Hepatocyte (in vitro differentiated cells): ENCODE measurements around the gene C1orf141. TPM values are rescaled to one million over a fixed set of nuclear protein-coding genes. Genes with fewer than 3 reads are reported as not detected.

Experiments
- DNase-seq: peaks from one replicate; pipeline ENCODE4 v3.0.0-alpha.2; 2016; ENCODE audit warnings: low spot score
- H2AFZ ChIP-seq: fragments of 200-600 bp; sonication (generic); 2 replicates; pipeline ENCODE4 v1.6.0; 2016; ENCODE audit warnings: antibody characterized with exemption, mild to moderate bottlenecking
- H3K27ac ChIP-seq: fragments of 200-600 bp; sonication (generic); 2 replicates; pipeline ENCODE4 v1.5.1; 2016; ENCODE audit warnings: mild to moderate bottlenecking
- H3K27me3 ChIP-seq: fragments of 200-600 bp; sonication (generic); 2 replicates; pipeline ENCODE4 v1.6.1; 2016
- H3K36me3 ChIP-seq: fragments of 200-600 bp; sonication (generic); replicated peaks from 2 replicates; pipeline ENCODE4 v1.5.1; 2016; ENCODE audit warnings: low read depth; ENCODE audit not compliant: insufficient read depth
- H3K4me1 ChIP-seq: fragments of 200-600 bp; sonication (generic); 2 replicates; pipeline ENCODE4 v1.5.1; 2016; ENCODE audit warnings: mild to moderate bottlenecking, moderate library complexity; ENCODE audit not compliant: insufficient read depth
- H3K4me2 ChIP-seq: fragments of 200-600 bp; sonication (generic); 2 replicates; pipeline ENCODE4 v1.6.0; 2016
- H3K4me3 ChIP-seq: fragments of 200-600 bp; sonication (generic); 2 replicates; pipeline ENCODE4 v1.5.1; 2016; ENCODE audit warnings: mild to moderate bottlenecking
- H3K79me2 ChIP-seq: fragments of 200-600 bp; sonication (generic); 2 replicates; pipeline ENCODE4 v1.6.0; 2017; ENCODE audit warnings: mild to moderate bottlenecking
- H3K9me2 ChIP-seq: fragments of 200-600 bp; sonication (generic); replicated peaks from 2 replicates; pipeline ENCODE4 v1.6.0; 2017; ENCODE audit warnings: mild to moderate bottlenecking; ENCODE audit not compliant: insufficient read depth
- H3K9me3 ChIP-seq: fragments of 200-600 bp; sonication (generic); 2 replicates; pipeline ENCODE4 v1.5.1; 2016; ENCODE audit warnings: low read depth, mild to moderate bottlenecking
- H4K20me1 ChIP-seq: fragments of 200-600 bp; sonication (generic); 2 replicates; pipeline ENCODE4 v1.6.0; 2016; ENCODE audit warnings: mild to moderate bottlenecking; ENCODE audit not compliant: insufficient read depth, poor library complexity, severe bottlenecking
- EZH2 ChIP-seq: fragments of 200-600 bp; sonication (generic); IDR thresholded peaks from 2 replicates; pipeline ENCODE4 v1.6.1; 2016; ENCODE audit warnings: antibody characterized with exemption, mild to moderate bottlenecking, borderline replicate concordance
- EZH2phosphoT487 ChIP-seq: fragments of 200-600 bp; sonication (generic); IDR thresholded peaks from one replicate; pipeline ENCODE4 v1.6.1; 2018; ENCODE audit warnings: antibody characterized with exemption, mild to moderate bottlenecking, low read depth, moderate library complexity; ENCODE audit not compliant: unreplicated experiment, severe bottlenecking
- WGBS: methylation state at CpG from one replicate; pipeline ENCODE4 v1.1.6; 2016; ENCODE audit warnings: low lambda C conversion rate; ENCODE audit errors: missing lambda C conversion rate; 5-methylcytosine and 5-hydroxymethylcytosine counted together
- polyA plus RNA-seq: library from polyadenylated mRNA; unstranded; fragments of >200 nt; fragmentation: Nextera tagmentation; extraction: Ambion mirVana; gene quantifications from 2 replicates; pipeline ENCODE4 v1.2.1, GENCODE V29; 2016
- total RNA-seq: library from RNA; depleted of rRNA; stranded (reverse); fragments of >200 nt; gene quantifications from 2 replicates; pipeline ENCODE4 v1.2.3, GENCODE V29; 2014
- TF ChIP-seq, protein P1 (sequence below): fragments of 200-600 bp; sonication (generic); IDR thresholded peaks from 2 replicates; pipeline ENCODE4 v1.5.1; 2016; ENCODE audit warnings: antibody characterized with exemption, mild to moderate bottlenecking; ENCODE audit not compliant: poor library complexity

Gene C1orf141
- total and polyA plus RNA-seq, 2 experiments from 2014 or later, result not detected

DNA sequence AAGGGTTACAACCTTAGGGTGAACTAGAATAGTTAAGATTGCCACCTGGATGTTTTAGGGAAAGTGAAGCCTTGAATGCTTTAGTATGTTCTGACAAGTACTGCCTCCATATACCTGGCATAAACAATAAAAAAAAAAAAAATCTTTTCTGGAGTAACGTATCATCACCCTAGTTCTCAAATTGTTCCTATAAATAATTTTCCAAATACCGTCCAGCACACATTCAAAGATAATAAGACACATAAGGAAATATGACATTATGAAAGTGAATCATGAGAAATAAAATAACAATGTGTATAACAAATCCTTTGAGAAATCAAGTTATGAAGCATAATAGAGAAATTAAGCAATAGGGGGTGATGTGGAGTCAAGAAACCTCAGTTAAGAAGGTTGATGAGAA, 20.6 kb downstream of the C1orf141 start:
- Histone ChIP-seq H3K27me3 (no peaks in the 10 kb centered on the region), H3K4me3 (no peak overlapping the region), H4K20me1 (no peaks in the 10 kb centered on the region), H3K36me3 (no peaks in the 10 kb centered on the region), H3K4me2 (no peak overlapping the region), H3K9me3 (no peaks in the 10 kb centered on the region), H3K9me2 (no peaks in the 10 kb centered on the region), H3K79me2 (no peaks in the 10 kb centered on the region), H2AFZ (no peak overlapping the region), H3K27ac (no peak overlapping the region), H3K4me1 (no peaks in the 10 kb centered on the region)
- TF ChIP-seq EZH2phosphoT487 (no peak), EZH2 (no peak)
- TF ChIP-seq, protein P1, sequence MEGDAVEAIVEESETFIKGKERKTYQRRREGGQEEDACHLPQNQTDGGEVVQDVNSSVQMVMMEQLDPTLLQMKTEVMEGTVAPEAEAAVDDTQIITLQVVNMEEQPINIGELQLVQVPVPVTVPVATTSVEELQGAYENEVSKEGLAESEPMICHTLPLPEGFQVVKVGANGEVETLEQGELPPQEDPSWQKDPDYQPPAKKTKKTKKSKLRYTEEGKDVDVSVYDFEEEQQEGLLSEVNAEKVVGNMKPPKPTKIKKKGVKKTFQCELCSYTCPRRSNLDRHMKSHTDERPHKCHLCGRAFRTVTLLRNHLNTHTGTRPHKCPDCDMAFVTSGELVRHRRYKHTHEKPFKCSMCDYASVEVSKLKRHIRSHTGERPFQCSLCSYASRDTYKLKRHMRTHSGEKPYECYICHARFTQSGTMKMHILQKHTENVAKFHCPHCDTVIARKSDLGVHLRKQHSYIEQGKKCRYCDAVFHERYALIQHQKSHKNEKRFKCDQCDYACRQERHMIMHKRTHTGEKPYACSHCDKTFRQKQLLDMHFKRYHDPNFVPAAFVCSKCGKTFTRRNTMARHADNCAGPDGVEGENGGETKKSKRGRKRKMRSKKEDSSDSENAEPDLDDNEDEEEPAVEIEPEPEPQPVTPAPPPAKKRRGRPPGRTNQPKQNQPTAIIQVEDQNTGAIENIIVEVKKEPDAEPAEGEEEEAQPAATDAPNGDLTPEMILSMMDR, result no peak
- no peak for DNase-seq
- WGBS, result 46% methylated on average over 2 of the region's 2 CpGs

DNA sequence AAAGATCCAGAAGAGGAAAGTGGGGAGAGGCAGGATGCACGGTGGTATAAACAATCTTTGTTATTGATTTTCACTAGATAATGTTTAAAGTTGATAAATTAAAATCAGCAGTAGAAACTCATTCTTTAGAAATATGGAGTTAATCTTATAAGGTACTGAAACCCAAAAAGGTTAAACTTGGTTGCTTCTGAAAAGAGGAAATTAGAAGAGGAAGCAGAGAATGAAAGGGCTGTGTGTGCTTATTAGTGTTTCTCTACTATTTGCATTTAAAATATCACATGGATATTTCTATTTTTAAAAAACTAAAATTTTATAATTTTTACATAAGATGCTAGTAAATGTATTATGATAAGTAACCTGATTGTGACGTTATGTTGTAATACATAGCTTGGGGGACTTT, 24.4 kb downstream of the C1orf141 start:
- no peak overlapping the region for H3K4me2 ChIP-seq
- H4K20me1 ChIP-seq, result no peaks in the 10 kb centered on the region
- no peaks in the 10 kb centered on the region for H3K9me3 ChIP-seq
- no peaks in the 10 kb centered on the region for H3K79me2 ChIP-seq
- no peaks in the 10 kb centered on the region for H3K36me3 ChIP-seq
- H3K4me3 ChIP-seq, result no peak overlapping the region
- no peak for TF ChIP-seq EZH2phosphoT487
- TF ChIP-seq, protein P1, result no peak
- no peaks in the 10 kb centered on the region for H3K9me2 ChIP-seq
- 23% methylated on average over 2 of the region's 2 CpGs for WGBS
- DNase-seq, result no peak
- no peak overlapping the region for H3K27ac ChIP-seq
- no peak overlapping the region for H2AFZ ChIP-seq
- H3K4me1 ChIP-seq, result no peaks in the 10 kb centered on the region
- no peaks in the 10 kb centered on the region for H3K27me3 ChIP-seq

DNA sequence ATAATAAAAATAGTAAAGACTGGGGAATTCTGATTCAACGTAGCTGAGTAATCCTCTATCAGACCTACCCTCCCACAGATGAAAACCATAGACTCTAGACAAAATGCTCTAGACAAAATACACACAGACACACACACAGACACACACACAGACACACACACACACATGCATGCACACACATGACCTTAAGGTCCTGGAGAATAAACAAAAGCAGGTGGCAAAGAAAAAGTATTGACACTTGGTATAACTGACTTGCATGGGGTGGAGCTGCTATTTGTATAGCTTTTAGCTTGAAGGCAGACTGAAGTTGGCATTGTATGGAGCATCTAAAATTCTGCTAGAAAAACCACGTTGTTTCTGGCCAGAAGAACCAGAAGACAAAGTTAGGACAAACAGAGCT, 29.3 kb downstream of the C1orf141 start:
- no peaks in the 10 kb centered on the region for H3K9me3 ChIP-seq
- H3K4me1 ChIP-seq, result no peaks in the 10 kb centered on the region
- no peaks in the 10 kb centered on the region for H4K20me1 ChIP-seq
- TF ChIP-seq, protein P1, result no peak
- TF ChIP-seq EZH2 (no peak), EZH2phosphoT487 (no peak)
- H3K4me3 ChIP-seq, result no peak overlapping the region
- no peak overlapping the region for H2AFZ ChIP-seq
- no peak for DNase-seq
- no peaks in the 10 kb centered on the region for H3K9me2 ChIP-seq
- H3K36me3 ChIP-seq, result no peaks in the 10 kb centered on the region
- no peaks in the 10 kb centered on the region for H3K79me2 ChIP-seq
- H3K27me3 ChIP-seq, result no peaks in the 10 kb centered on the region
- H3K4me2 ChIP-seq, result no peak overlapping the region
- no peak overlapping the region for H3K27ac ChIP-seq
- WGBS, result 79% methylated on average over 2 of the region's 2 CpGs

DNA sequence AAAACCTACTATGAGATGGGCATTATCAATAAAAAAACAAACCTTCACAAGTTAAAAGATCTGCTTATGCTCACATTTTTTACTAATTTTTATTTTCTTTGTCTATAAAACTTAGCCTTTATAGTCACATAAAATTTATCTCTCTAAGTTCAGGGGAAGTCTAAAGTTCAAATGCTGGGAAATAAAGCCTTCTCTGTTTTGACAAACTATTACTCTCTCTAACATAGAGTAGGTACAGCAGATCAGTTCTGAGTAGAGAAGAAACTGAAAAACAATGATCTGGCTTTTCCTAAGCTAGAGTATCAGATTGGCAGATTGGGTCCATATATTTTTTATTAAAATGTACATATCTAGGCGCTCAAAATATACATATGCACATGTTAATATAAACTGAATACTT, 31.2 kb downstream of the C1orf141 start:
- WGBS, result 83% methylated on average over 1 of the region's 1 CpG
- Histone ChIP-seq H3K27me3 (no peaks in the 10 kb centered on the region), H4K20me1 (no peaks in the 10 kb centered on the region), H3K27ac (no peak overlapping the region), H3K4me2 (no peak overlapping the region), H3K9me3 (no peaks in the 10 kb centered on the region), H3K9me2 (no peaks in the 10 kb centered on the region), H3K79me2 (no peaks in the 10 kb centered on the region), H3K36me3 (no peaks in the 10 kb centered on the region), H3K4me1 (no peaks in the 10 kb centered on the region), H3K4me3 (no peak overlapping the region), H2AFZ (no peak overlapping the region)
- TF ChIP-seq EZH2phosphoT487 (no peak), EZH2 (no peak)
- TF ChIP-seq, protein P1, result no peak
- no peak for DNase-seq
